Measurements from ENCODE around the gene GRK4.
"Not testable (repeated sequence)": the region's sequence is repeated elsewhere in the genome, so short reads cannot be mapped to it uniquely, and the experiment has no call there.

The GRK4 gene

GRCh38 chr4:2961811-2962441 lies 1.4 kb upstream of the GRK4 start:
- DNase-seq (ENCODE audit: low read depth) = no peak

DNA sequence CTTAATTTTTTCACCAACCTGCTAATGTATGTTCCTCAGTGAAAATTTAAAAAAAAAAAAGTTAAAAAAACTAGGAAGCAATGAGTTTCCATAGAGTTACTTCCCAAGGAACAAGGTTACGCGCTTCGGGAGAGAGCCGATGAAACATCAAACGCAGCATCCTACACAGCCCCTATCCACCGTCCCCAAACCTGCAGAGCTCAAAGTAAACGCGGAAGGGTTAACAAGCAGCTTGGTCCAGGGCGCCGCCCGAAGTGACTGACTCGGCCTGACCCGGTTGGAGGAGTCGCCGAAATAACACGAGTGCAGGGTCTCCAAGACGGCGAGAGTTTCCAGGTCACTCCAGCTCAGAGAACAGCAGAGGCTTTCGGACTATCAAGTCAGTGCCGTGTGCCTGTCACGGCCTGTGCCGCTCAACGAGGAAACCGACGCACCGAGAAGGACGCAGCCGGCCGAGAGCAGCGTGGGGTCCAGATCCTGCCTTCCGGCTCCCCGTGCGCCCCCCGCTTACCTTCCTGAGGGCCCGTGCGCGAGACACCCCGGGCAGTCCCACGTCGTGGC lies 677 bp upstream of the GRK4 start:
- DNase-seq (ENCODE audit: low read depth) = peak; percentile 64

- peak; percentile 60 for DNase-seq (ENCODE audit: low read depth)
Measured at GRCh38 chr4:2963966-2964471, 648 bp downstream of the GRK4 start.

DNA sequence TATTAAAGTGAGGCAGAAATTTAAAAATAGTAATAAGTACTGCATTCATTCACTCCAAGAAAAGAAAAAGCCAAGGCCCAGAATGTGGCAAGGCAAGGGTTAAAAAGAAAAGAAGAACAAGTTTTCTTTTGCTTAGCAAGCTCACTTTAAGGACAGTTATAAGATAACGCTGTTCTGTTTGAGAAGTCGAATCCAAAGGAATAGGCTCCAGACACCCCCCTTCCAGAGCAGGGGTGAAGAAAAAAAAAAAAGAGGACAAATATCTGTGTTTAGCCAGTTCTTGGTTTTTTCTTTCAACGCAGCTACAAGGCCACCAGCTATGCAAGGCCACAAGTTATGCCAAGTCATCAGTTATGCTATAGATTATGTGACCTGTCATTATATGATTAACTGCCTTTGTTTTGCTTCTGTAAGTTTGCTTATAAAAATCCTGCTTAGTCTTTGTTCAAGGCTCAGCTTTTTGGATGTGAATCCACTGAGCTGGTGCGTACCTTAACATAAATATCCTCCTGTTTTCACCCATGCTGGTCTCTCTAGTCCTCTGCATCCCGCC lies 1.4 kb downstream of the GRK4 start:
- no peak for DNase-seq (ENCODE audit: low read depth)

DNA sequence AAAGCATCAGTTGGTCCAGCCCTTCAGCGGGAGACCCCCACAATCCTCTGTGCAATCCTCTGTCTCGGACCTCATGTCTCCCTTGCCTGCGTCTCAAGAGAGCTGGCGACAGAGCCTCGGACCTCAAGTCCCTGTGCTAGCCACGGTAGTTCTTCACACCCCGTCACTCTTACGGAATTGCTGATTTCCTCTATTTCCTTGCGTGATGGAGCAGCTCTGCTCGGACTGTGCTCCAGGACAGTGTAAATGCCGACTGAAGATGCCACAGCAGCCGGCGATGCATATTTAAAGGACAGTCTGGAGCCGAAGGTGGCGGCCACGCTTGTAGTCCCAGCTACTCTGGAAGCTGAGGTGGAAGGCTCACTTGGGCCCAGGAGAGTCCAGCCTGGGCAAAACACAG lies 1.9 kb downstream of the GRK4 start:
- no peak for DNase-seq (ENCODE audit: low read depth)

DNA sequence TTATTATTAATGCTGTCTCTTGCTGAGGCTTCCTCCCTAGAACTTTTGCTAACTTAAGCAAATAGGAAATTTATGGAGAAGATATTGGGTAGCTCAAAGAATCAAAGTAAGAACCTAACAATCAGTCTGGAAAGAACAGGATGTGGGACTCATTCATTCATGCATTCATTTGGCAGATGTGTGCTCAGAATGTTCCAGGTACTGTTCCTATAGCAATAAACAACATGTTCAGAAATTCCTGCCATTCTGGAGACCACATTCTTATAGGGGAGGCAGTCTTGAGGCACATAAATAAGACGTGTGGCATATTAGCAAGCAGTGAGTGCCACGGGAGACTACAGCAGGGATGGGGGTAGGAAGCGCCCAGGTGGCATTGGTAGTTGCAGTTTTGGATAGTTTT lies 5.0 kb downstream of the GRK4 start:
- DNase-seq (ENCODE audit: low read depth) = peak; percentile 56

DNA sequence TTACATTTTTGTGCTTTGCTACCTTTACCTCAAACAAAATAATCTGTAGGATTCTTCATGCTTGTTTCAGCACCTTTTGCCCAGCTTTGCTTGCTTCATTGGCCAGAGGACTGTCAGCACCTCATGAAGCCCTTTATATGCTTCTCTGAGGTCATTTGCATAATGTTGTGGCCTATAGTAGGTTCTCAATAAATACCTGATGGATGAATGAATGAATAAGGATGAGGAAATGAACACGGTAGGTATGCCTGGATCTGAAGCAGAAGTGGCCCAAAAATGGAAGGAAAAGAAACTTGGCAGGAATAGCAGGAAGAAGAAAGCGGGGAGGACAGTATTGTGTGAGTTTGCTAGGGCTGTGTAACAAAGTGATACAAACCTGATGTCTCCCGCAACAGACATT lies 7.9 kb downstream of the GRK4 start:
- DNase-seq (ENCODE audit: low read depth) = no peak

- peak; percentile 72 for DNase-seq (ENCODE audit: low read depth)
Measured at GRCh38 chr4:2977211-2978088, 14.1 kb downstream of the GRK4 start.

DNA sequence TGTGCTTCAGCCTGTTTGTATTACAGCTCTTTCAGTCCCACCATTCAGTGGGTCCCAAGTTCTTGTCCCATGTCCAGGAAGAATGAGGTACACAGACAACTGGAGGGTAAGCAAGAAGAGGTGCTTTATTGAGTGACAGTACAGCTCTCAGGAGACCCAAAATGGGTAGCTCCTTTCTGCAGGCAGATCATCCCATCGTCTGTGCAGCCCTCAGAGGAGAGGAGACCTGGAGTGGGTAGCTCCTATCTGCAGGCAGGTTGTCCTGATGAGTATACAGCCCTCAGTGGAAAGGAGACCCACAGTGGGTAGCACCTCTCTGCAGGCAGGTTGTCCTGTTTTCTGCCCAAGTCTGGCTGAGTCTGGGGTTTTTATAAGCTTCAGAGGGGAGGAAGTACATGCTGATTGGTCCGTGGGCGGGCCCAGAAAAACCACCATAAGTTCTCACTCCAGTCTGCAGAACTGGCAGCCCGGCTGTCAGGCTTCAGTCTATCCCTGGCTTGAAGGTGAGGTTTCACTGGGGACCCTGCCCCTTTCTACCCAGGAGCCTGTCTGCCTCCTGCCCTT lies 18.0 kb downstream of the GRK4 start:
- no peak for DNase-seq (ENCODE audit: low read depth)

DNA sequence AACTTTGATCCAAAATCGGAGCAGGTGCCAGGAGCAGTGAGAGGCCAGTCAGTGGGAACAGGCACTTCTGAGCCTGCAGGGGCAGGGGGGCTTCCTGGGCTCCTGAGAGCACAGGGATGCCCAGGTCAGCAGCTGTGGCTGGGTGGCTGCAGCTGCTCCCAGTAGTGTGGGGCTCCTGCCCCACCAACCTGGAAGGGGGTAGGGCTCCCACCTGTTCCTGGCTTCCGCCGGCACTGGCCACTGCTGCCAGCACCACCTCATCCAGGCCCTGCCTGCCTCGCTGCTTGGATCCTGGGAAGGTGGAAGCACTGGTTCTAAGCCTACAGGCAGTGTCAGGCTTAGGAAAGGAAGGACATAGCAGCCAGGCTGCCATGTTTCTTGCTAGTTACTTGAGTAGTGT lies 18.6 kb downstream of the GRK4 start:
- no peak for DNase-seq (ENCODE audit: low read depth)

DNA sequence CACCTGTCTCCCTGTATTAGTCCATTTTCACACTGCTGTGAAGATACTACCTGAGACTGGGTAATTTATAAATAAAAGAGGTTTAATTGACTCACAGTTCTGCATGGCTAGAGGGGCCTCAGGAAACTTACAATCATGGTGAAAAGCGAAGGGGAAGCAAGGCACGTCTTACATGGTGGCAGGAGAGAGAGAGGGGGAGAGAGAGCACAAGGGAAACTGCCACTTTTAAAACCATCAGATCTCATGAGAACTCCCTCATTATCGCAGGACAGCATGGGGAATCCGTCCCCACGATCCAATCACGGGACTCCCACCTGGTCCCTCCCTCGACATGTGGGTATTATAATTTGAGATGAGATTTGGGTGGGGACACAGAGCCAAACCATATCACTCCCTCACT lies 20.3 kb downstream of the GRK4 start:
- not testable (repeated sequence) for DNase-seq (ENCODE audit: low read depth)

- no peak for DNase-seq (ENCODE audit: low read depth)
Measured at GRCh38 chr4:2991243-2991642, 27.9 kb downstream of the GRK4 start.

GRCh38 chr4:2994917-2995316 lies 31.5 kb downstream of the GRK4 start:
- no peak for DNase-seq (ENCODE audit: low read depth)

GRCh38 chr4:2995546-2996265 lies 32.3 kb downstream of the GRK4 start:
- no peak for DNase-seq (ENCODE audit: low read depth)

GRCh38 chr4:2996415-2996814 lies 33.0 kb downstream of the GRK4 start:
- DNase-seq (ENCODE audit: low read depth) = no peak

GRCh38 chr4:3007724-3008123 lies 44.4 kb downstream of the GRK4 start:
- DNase-seq (ENCODE audit: low read depth) = no peak

DNA sequence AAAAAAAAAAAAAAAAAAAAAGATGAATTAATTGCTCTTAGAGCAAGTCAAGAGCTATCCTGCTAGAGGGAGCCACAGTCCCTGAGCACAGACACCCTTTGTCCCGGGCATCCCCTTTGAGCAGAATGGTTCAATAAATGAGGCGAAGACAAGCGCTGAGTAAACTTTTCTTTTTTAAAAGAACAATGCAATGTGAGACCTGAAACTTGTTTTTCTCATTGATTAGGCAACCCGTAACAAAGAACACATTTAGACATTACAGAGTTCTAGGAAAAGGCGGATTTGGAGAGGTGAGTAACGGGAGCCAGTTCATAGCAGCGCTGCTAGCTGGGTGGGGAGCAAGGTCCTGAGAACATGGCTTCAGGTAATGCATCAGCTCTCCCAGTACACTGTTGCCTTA lies 46.1 kb downstream of the GRK4 start:
- peak; percentile 19 for DNase-seq (ENCODE audit: low read depth)

DNA sequence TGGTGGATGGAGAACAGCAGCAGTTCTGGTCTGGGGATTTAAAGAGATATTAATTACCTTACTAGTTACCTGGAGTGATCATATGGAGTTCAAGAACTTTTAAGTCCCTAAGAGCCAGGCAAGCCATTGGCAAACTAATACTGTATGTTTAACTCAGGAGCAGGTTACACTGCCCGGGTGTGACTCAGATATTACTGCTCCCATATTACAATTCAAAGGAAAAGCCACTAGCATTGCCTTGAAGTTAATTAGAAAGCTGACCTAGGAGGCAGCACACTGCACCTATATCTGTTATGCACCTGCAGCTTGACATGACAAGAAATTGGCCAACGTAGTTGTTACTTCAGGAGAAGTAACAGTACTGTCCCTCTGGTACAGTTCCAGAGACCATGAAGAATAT lies 47.2 kb downstream of the GRK4 start:
- DNase-seq (ENCODE audit: low read depth) = peak; percentile 7

GRCh38 chr4:3010998-3011397 lies 47.6 kb downstream of the GRK4 start:
- DNase-seq (ENCODE audit: low read depth) = peak; percentile 67

DNA sequence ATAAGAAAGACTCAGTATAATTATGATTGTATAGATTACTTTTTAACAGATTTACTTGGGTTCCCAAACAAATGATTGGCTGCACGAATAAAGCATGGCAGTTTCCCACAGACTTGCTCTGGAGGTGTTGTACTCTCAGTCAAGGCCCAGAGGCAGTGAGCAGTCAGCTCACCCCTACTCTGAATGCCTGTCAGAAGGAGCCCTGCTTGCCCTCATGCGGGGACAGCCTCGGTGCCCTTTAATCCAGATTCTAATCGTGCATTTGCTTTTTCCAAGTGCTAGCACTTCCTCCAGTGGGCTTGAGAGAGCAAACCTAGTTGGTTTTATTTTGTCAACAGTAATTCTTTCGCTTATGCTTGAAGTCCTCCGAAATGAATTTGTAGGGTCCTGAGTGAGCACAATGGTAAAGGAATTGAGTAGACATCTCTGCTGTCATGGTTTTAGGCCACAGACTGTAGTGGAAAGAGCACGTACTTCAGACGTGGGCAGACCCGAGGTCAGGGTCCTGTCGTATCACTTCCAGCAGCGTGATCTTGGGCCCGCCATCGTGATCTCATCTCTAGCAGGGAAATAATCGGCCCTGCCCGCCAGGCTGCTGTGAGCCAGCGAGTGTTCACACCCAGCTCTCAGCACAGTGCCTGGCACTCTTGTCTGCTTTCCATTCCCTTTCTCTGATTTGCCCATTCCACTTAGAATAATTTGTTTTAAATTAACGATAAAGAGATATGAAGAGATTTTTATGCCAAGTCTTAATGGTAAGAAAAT lies 48.3 kb downstream of the GRK4 start:
- DNase-seq (ENCODE audit: low read depth) = no peak

GRCh38 chr4:3013323-3013722 lies 50.0 kb downstream of the GRK4 start:
- no peak for DNase-seq (ENCODE audit: low read depth)

Data from iris pigment epithelial cell (primary cell).